C4-2B (cell line): ENCODE measurements around the gene LINGO1.

Source experiments
- H3K27ac ChIP-seq: fragments of 450-650 bp; 2 replicates; pipeline ENCODE4 v1.5.1; 2017
- ZFX ChIP-seq: fragments of 450-650 bp; IDR thresholded peaks from 2 replicates; pipeline ENCODE4 v1.6.1; 2017
- TF ChIP-seq, protein P1 (sequence below): fragments of 450-650 bp; conservative IDR thresholded peaks from 2 replicates; pipeline ENCODE4 v1.5.1; 2017; ENCODE audit warnings: mild to moderate bottlenecking

Gene LINGO1

DNA sequence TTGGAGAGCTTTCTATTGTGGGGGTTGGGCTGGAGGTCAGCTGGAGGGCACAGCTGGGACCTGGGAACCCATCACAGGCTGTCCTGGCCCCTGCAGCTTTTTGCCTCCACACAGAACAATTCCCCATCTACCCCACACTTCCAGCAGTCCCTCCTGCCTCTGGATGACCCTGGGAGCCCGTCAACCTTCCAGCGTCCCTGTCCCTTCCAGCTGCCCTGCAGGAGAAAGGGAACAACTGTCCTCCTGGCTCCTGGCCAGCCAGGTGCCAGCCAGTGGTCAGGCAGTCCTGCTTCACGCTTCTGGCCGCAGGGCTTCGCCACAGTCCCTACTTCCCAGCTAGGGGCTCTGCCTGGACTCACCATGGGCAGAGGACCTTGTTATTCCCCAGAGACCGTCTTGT, 27.2 kb downstream of the LINGO1 start:
- TF ChIP-seq ZFX = no peak
- TF ChIP-seq, protein P1, sequence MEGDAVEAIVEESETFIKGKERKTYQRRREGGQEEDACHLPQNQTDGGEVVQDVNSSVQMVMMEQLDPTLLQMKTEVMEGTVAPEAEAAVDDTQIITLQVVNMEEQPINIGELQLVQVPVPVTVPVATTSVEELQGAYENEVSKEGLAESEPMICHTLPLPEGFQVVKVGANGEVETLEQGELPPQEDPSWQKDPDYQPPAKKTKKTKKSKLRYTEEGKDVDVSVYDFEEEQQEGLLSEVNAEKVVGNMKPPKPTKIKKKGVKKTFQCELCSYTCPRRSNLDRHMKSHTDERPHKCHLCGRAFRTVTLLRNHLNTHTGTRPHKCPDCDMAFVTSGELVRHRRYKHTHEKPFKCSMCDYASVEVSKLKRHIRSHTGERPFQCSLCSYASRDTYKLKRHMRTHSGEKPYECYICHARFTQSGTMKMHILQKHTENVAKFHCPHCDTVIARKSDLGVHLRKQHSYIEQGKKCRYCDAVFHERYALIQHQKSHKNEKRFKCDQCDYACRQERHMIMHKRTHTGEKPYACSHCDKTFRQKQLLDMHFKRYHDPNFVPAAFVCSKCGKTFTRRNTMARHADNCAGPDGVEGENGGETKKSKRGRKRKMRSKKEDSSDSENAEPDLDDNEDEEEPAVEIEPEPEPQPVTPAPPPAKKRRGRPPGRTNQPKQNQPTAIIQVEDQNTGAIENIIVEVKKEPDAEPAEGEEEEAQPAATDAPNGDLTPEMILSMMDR = no peak
- no peak overlapping the region for H3K27ac ChIP-seq

DNA sequence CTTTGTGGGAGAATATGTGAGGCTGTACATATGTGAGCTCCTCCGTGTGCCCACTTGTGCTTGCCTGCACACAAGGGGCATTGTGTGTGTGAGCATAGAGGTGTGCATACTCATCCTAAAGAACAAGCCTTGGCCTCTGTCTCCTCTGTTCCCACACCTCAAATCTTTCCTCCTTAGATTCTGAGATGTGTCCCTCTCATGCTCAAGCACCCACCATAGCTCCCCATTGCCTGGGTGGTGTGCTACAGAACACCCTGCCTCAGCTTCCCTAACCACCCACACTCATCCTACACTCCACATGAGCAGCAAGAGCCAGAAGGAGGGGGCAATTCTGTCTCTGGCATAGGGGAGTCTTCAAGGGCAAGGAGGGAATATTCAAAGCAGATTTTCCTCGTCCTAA, 27.7 kb downstream of the LINGO1 start:
- no peak overlapping the region for H3K27ac ChIP-seq

DNA sequence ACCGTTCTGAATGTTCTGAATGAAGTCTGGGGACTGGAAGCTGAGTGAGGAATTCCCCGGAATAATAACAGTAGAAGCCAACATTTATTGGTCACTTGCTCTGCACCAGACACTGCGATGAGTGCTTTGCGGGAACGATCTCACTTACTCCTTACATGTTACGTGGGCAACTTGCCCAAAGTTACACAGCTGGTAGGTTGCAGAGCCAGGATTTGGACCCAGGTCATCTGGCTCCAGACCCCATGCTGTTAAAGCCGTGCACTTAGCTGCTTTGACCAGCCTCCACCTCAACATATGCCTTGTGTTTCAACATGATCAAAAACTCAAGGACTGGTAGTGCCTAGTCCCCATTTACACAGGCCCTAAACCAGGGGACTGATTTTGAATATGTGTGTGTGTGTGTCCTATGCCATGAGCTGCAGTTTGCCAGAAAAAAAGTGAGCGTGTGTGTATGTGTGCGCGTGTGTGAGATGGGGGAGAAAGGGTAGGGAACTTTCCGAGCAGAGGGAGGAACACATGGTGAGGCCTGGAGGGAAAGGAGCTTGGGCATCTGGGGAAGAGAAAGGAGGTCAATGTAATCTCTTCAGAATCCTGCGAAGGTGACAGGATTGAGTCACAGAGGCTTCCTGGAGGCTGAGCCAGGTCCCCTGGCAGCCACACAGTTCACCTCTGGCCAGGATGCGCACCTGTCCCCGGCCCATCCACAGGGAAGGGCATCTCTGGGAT, 28.9 kb downstream of the LINGO1 start:
- no peak for TF ChIP-seq ZFX
- TF ChIP-seq, protein P1 = no peak
- H3K27ac ChIP-seq = no peak overlapping the region

More for the DNA sequence above, 27.7 kb downstream of the LINGO1 start:
- no peak for TF ChIP-seq ZFX
- TF ChIP-seq, protein P1 = no peak

DNA sequence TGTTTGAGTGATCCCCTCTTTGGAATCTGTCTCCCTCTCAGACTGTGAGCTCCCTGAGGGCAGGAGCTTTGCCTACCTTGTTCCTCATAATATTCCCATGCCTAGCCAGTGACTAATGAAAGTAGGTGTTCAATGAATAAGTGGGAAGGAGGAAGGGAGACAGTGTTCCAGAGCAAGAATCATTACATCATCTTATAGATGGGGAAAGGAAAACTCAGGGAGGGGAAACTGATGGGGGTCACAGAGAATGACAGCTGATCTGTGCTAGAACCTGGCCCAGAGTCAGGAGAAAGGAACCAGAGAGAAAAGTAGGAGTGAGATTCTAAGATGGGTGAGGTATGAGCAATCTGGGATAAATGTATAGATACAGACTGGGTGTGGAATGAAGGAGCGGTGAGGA, 29.9 kb downstream of the LINGO1 start:
- no peak overlapping the region for H3K27ac ChIP-seq
- TF ChIP-seq, protein P1 = no peak
- no peak for TF ChIP-seq ZFX

DNA sequence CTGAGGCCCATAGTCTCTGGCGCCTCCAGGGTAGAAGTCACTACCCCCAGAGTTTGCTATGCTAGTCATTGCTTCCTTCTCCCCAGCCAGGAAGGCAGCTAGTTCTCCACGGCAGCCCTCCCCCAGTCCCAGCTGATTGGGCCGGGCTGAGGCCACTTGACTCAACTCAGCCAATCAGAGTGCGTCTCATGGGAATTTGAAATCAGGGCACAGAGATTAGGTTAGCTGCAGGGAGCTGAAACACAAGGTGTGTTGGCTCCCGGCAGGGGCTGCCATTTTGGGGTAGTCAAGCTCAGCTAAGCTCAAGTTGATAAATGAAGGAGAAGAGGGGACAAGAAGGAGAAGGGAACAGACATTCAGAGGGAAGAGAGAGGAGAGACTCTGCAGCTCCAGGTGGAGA, 32.8 kb downstream of the LINGO1 start:
- TF ChIP-seq ZFX = no peak
- TF ChIP-seq, protein P1 = no peak
- H3K27ac ChIP-seq = no peak overlapping the region

DNA sequence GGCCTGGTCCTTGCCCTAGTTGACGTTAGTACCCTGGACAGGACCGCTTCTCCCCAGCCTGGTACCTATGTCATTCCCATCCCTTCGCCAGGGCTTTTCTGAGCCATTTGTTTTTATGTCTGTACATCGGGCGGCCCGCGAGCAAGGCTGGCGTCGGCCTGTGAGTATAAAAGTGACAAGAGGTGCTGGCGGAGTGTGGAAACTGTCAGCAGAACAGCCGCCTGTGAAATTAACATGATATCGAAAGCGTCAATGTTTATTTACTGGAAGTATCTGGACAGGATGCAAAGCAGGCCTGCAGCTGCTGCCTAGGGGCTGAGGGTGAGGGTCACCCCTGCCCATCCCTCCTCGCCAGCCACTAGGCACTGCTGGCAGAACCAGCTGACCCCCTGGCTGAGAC, 33.4 kb downstream of the LINGO1 start:
- TF ChIP-seq, protein P1 = no peak
- no peak for TF ChIP-seq ZFX
- no peak overlapping the region for H3K27ac ChIP-seq

DNA sequence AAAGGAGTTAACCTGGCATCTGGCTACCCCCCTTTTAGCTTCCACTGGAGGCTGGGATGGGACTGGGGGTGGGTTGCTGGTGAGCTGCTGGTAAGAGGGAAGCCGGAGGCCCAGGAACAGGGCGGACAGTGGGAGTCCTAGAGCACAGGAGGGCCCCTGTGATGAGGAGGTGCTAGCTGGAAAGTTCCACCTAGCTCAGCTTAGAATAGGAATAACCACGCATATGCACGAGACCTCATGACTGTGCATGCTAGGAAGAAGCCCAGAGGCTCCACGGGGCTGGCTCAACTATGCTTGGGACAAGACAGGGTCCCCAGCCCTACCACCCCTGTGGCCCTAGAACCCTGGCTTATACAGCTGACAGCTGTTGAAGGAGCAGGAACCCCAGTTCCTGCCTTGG, 34.1 kb downstream of the LINGO1 start:
- H3K27ac ChIP-seq = no peak overlapping the region
- TF ChIP-seq ZFX = no peak
- TF ChIP-seq, protein P1 = no peak
